SK-N-DZ (cell line): ENCODE measurements around the gene FSHB. TPM values are rescaled to one million over a fixed set of nuclear protein-coding genes. Genes with fewer than 3 reads are reported as not detected.
A peak's percentile ranks its signal among the peaks of the same experiment; 100 is the strongest.
"Not testable (repeated sequence)": the region's sequence is repeated elsewhere in the genome, so short reads cannot be mapped to it uniquely, and the experiment has no call there.

Experiments used
- DNase-seq: peaks from one replicate; pipeline ENCODE4 v3.0.0-alpha.2; 2015; ENCODE audit warnings: low spot score
- polyA plus RNA-seq, 2 experiments: library from polyadenylated mRNA; depleted of rRNA; stranded (reverse); fragments of >200 nt; gene quantifications; 2 replicates each; pipeline ENCODE4 v1.2.3, GENCODE V29; 2014

FSHB gene
- not detected in 2 replicates for polyA plus RNA-seq (2014; cell fraction: cytosol; rRNA removed)
- polyA plus RNA-seq (2014; cell fraction: nucleus; rRNA removed) = not detected in 2 replicates

- no peak for DNase-seq
Measured at GRCh38 chr11:30230714-30231113, at the start of gene FSHB. Gene FSHB (plus strand): TSS chr11:30231014. CDS start chr11:30231903, 889 bp downstream.

- DNase-seq = no peak
Measured at GRCh38 chr11:30186748-30187147, 44.1 kb upstream of the FSHB start.

DNA sequence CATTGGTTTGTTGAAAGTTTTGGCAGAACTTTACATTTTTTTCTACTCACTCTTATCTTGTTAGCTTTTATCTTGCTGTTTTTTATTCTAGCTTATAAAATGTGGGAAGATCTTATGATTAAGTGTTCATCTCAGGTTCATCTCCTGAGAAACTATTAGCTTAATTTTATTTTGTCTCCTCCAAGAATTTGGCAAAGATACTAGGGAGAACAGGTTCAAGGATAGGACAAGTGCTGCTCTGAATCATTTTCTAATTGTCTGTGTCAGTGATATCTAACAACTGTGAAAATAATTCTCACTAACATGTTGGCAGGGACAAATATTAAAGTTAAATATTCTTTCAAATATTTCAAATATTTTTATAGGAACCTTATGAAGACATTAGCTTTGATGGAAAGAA is 38.2 kb upstream of the FSHB start:
- DNase-seq = no peak

DNA sequence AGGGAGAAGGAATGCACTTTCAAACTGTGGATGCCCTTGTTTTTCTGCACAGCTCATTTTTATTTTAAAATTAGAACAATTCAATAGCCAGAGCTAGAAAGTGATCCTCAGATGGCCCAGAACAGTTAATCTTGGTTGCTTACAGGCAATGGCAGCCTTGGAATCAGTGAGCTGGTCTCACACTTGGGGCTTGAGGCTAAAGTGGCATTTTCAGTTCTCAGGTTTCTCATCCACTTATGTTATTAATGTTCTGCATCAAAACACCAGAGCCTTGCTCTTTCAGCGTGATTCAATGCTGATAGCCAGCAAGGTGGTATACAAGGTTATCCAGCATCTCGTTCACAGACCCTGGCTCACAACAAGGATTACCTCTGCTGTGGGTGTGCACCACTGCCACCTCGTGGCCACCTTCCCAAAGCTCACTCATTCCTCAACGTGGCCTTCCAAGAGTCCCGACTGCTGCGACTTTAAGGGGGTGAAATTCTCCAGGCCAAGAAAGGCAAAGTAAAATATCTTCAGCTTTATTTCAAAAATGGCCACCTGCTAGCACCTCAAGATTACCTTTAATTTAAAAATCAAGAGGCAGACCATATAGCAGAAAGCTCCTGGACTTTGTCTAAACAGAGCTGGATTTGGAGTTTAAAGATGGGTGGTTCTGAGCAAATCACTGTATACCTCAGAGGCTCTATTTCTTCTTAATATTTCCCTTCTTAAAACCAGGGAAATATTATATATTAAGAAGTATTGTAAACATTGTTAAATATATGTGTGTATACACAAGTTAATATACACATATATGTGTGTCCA is 34.2 kb upstream of the FSHB start:
- peak; percentile 74 for DNase-seq

DNA sequence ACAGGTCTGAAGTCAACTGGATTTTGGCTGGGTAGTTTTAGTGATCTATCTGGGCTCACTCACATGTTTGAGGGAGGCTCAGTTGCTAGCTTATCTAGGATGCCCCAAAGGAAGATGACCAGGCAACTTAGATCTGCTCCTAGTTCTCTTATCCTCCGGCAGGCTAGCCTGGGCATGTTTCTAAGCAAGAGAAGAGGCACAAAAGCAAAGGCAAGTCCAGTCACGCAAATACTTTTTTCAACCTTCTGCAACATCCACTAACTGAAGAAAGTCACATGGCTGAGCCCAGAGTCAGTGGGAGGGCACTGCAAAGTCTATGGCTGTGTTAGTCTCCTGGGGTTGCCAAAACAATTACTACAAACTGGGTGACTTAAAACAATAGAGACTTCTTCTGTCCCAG is 32.9 kb upstream of the FSHB start:
- no peak for DNase-seq

DNA sequence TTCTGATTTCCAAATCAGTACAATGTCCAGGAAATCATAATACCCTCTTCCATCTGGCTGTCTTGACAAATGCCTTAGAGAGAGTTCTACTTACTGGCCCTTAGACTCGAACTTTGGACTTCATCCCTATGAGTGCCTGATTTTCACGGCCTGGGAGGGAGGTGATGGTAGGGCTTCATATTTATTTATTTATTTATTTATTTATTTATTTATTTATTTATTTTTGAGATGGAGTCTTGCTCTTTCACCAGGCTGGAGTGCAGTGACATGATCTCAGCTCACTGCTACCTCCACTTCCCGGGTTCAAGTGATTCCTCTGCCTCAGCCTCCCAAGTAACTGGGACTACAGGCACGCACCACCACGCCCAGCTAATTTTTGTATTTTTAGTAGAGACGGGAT is 27.8 kb upstream of the FSHB start:
- DNase-seq = not testable (repeated sequence)

GRCh38 chr11:30203850-30204249 is 27.0 kb upstream of the FSHB start:
- no peak for DNase-seq

DNA sequence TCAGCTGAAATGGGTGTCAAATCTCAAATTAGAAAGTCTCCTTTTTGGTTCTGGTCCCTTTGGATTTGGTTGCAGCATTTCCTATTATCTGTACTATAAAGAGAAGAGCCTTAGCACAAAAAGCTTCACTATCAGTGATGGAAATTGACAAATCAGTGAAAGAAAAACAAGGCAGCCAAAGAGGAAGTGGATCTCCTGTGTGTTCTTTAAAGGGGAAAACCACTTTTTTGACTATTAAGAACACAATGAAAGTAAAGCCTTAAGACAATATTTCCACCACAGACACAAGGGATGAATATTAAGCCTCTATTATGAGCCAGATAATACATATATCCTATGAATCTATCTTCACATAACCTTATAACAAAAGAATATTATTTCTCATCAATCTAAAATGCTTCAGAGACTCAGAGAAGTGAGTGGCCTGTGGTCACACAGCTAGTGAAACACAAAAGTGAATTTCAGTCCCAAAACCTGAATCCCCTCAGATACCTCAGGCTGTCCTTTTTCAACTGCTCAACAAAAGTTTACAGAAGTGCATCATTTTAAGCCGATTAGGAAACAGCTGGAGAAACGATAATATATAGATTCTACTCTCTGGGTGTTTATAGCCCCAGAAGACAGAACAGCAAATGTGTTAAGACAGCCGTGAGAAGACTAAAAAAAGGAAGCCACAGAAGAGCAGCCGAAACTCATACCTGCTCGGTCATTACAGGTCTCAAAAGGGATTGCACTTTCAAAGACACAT is 24.4 kb upstream of the FSHB start:
- DNase-seq = no peak

DNA sequence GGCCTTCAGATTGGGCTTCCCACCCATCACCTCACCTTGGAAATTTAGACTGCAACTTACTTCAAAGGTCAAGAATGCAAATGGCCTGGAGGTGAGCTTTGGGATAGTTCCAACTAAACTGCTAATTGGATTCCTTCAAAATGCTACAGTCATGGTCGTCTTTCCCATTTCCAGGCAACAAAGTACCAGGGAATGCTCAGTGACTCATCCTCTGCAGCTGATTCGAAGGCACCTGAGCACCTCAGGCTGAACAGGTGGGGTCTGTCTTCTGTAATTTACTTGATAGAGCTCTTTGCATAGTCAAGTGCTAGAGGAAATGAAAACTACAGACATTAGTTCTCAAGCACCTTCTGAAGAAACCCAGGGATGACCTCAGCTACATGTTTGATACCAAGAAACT is 20.5 kb upstream of the FSHB start:
- no peak for DNase-seq

DNA sequence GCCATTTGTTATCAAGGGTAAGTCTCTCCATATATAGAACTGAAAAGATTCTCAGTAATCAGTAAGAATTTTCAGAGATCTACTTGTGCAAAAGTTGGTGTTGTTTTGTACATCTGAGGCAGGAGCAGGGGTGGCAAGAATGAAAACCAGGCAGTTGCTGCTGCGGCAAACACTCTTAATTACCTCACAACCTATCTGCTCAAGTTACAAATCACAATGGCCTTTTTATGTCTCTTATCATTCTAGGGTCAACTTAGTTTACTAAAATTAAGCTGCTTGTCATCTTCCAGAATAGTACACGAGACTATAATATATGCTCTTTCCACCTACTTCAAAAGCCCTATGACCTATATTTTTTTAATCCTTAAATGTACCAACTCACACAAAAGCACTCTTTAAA is 14.3 kb upstream of the FSHB start:
- DNase-seq = peak; percentile 11

- no peak for DNase-seq
Measured at GRCh38 chr11:30218278-30218677, 12.5 kb upstream of the FSHB start.

DNA sequence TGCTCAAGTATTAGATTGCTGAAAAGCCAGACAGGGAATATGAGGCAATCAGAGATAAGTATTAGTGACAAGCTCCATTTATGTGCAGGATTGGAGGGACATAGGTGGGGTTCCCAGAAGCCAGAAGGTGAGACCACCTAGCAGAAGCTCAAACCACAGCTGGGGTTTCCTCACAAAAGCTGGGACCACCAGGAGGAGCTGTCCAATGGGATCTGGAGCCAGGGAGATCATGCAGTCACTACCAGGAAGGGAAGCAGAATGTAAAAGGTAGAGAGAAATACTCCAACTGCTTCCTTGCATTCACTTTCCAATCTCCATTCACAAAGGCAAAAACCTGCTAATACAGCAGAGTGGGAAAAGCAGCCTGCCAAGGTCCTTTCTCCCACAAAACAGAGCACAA is 5.2 kb upstream of the FSHB start:
- DNase-seq = no peak

GRCh38 chr11:30228323-30228884 is 2.4 kb upstream of the FSHB start:
- no peak for DNase-seq

DNA sequence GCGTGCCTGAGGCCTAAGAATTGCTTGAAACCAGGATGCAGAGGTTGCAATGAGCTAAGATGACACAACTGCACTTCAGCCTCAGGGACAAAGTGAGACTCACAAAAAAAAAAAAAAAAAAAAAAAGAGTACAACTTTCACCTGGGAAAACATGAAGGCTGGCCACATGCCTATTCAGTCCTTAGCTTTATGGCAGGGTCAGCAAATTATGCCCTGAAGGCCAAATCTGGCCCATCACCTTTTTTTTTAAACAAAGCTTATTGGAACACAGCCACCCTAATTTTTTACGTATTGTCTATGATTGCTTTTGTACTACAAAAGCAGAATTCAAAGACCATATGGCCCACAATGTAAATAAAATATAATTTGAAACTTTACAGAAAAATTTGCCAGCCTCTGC is 8.2 kb downstream of the FSHB start:
- DNase-seq = no peak

DNA sequence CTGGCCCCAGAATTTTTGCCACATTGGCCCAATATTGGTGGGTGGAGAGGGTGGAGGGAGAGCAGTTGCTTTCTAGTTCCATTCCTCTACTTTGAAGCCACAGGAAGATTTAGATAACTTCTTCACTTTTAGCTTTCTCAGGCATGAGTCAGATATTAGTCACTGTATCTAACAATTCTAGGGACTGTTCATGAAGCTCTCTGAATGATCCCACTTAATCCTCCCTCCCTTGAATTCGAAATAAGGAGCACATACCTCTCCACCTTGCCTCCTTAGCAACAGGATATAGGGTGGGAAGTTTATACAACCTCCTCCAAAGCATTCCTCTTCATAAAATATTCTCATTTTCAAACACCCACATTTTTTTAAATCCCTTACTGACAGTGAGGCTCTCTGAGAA is 13.5 kb downstream of the FSHB start:
- DNase-seq = no peak

DNA sequence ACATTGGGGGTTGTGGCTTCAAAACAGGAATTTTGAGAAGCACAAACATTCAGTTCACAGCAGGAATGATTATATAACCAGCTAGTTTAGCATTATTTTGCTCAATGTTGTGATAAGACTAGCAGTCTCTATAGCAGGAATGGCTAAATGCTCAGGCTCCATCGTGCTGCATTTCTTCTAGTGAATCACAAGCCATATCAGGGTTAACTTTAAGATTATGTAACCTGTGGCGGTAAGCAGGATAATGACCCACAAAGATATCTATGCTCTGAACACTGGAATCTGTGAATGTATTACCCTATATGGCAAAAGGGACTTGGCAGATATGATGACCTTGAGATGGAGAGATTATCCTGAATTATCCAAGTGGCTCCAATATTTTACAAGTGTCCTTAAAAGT is 14.8 kb downstream of the FSHB start:
- no peak for DNase-seq

DNA sequence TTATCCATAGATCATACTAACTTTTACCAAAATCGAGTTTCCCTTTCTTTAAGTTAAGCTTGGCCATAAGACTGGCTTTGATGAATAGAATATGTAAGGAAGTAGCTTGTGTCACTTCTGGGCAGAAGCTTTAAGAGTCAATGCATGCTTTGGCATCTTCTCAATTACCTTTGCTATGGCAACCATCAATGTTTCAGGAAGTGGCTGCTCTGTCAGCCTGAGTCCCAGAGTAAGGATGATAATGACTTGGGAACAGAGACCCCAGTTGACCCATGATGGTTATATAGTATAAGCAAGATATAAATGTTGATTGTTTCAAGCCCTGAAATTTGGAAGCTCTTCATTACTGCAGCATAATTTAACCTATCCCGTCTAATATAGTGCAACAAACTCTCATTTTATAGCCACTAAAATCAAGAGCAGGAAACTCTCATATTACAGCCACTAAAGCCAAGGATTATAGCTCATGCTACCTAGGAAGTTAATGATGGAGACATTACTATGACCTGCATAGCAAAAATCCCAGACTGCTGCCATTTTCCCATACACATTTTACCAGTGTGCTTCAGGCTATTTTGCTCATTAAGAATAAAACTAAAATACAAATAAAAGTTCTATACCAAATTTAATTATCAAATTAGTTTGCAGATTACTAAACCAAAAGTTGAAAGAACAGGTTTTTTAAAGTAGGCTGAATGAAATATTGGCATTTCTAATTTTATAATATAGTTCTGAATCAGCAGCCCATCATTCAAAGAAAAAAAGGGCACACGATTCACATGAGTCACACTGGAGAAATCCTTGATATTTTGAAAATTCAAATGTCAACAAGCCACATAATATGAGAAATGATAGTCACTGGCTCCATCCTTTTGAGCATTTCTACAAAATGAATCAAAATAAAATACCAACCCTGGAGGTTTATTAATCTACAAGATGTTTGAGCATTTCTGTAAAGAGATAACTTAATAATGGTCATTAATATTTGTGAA is 23.8 kb downstream of the FSHB start:
- no peak for DNase-seq

DNA sequence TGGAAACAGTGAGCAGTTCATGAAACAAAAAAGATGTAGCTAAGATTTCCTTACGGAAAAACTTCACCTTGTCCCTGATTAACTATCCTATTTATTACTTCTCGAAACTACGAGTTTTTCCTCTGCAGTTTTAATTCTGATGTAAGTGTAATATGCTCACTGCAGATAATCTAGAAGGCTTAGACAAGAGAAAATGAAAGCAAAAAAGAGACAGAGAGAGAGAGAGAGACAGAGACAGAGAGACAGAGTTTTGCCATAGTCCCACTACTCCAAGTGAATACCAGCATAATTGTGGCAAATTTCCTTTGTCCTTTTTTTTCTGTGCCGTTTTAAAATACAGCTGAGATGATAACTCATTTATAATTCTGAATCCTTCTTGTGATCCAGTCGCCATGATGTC is 24.8 kb downstream of the FSHB start:
- DNase-seq = no peak

- DNase-seq = no peak
Measured at GRCh38 chr11:30257058-30257457, 26.2 kb downstream of the FSHB start.

GRCh38 chr11:30258679-30259078 is 27.9 kb downstream of the FSHB start:
- DNase-seq = no peak

DNA sequence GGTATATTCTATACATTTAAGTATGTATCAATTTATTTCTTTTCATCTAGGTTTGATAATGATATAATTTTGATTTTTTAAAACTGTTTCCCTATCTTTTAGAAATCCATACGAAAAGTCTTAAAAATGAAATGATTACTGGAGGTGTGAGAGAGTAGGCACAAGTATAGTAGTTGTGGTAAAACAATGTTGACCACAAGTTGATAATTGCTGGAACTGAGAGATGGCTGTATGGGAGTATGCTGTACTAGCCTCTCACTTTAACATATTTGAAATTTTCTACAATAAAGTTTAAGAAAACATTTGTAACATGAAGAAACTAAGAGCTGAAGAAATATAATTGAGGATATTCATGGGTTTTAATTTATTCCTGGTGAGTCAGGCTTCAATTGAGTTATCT is 30.0 kb downstream of the FSHB start:
- DNase-seq = no peak
